Tibial nerve (tissue), 4 donors: ENCODE results near the gene SLC6A9. TPM values are rescaled to one million over a fixed set of nuclear protein-coding genes. Genes with fewer than 3 reads are reported as not detected.

ENCODE experiments used
- DNase-seq, 2 donors: peaks; one replicate each; pipeline ENCODE4 v3.0.0-alpha.2; 2019; ENCODE audit warnings: low spot score in 2 of 2
- H3K27ac ChIP-seq, 4 donors: fragments of 200-600 bp; sonication (generic) in 3 of 4; one replicate each; pipeline ENCODE4 v1.5.1; 2017 to 2019; ENCODE audit warnings: mild to moderate bottlenecking in 1 of 4
- H3K27me3 ChIP-seq, 2 donors: fragments of 200-600 bp; sonication (generic) in 1 of 2; one replicate each; pipeline versions ENCODE4 v1.5.1 to v1.6.0; 2017 to 2019
- H3K36me3 ChIP-seq, 3 donors: fragments of 200-600 bp; sonication (generic); one replicate each; pipeline ENCODE4 v1.5.1; 2018 to 2019
- H3K4me1 ChIP-seq, 4 donors: fragments of 200-600 bp; sonication (generic) in 3 of 4; one replicate each; pipeline ENCODE4 v1.5.1; 2017 to 2019
- H3K4me3 ChIP-seq, 4 donors: fragments of 200-600 bp; sonication (generic) in 3 of 4; one replicate each; pipeline ENCODE4 v1.5.1; 2017 to 2019; ENCODE audit warnings: mild to moderate bottlenecking in 1 of 4, moderate library complexity in 1 of 4
- H3K9me3 ChIP-seq, 4 donors: fragments of 200-600 bp; sonication (generic) in 3 of 4; one replicate each; pipeline ENCODE4 v1.5.1; 2017 to 2019
- CTCF ChIP-seq, 5 experiments: fragments of 200-600 bp in 3 of 5; fragments of 450-650 bp in 2 of 5; sonication (generic) in 3 of 5; IDR thresholded peaks; one replicate each; pipeline ENCODE4 v1.5.1; 2016 to 2019; ENCODE audit warnings: antibody characterized with exemption in 5 of 5, mild to moderate bottlenecking in 3 of 5, moderate library complexity in 2 of 5
- EP300 ChIP-seq, 2 donors: sonication (generic); formaldehyde crosslinking; IDR thresholded peaks; one replicate each; pipeline ENCODE4 v1.6.1; 2017; ENCODE audit warnings: antibody characterized with exemption in 2 of 2, mild to moderate bottlenecking in 1 of 2
- POLR2A ChIP-seq, 2 donors: fragments of 450-650 bp; IDR thresholded peaks; one replicate each; pipeline ENCODE4 v1.6.1; 2017; ENCODE audit warnings: antibody characterized with exemption in 2 of 2, mild to moderate bottlenecking in 2 of 2, moderate library complexity in 2 of 2
- WGBS, 2 donors: methylation state at CpG; one replicate each; pipeline ENCODE4 v1.1.5; 2018; 5-methylcytosine and 5-hydroxymethylcytosine counted together
- total RNA-seq, 4 donors: library from RNA; depleted of rRNA; stranded (reverse); fragments of >200 nt; gene quantifications; one replicate each; pipeline ENCODE4 v1.1.0, GENCODE V29; 2016

The SLC6A9 gene
- total RNA-seq, 4 donors from 2014 or later = 0.42 to 1.8 (median 0.83) TPM

GRCh38 chr1:44024903-44025525 lies 6.2 kb downstream of the SLC6A9 start:
- 78% methylated on average over 13 of the region's 13 CpGs for WGBS, 2 donors
- H3K27ac ChIP-seq = no peak overlapping the region
- peaks cover 0 to 12% (median 8%) of the 10 kb centered on the region in 4 donors for H3K4me1 ChIP-seq
- DNase-seq = no peak
- no peak for TF ChIP-seq CTCF (IDR thresholded peaks at IDR 0.05)
- no peak for TF ChIP-seq POLR2A (IDR thresholded peaks at IDR 0.05)
- no peak for TF ChIP-seq EP300 (IDR thresholded peaks at IDR 0.05)
- H3K9me3 ChIP-seq = no peaks in the 10 kb centered on the region
- peaks cover 0 to 18% (median 0%) of the 10 kb centered on the region in 3 donors for H3K36me3 ChIP-seq
- no peaks in the 10 kb centered on the region for H3K27me3 ChIP-seq
- H3K4me3 ChIP-seq = no peak overlapping the region

DNA sequence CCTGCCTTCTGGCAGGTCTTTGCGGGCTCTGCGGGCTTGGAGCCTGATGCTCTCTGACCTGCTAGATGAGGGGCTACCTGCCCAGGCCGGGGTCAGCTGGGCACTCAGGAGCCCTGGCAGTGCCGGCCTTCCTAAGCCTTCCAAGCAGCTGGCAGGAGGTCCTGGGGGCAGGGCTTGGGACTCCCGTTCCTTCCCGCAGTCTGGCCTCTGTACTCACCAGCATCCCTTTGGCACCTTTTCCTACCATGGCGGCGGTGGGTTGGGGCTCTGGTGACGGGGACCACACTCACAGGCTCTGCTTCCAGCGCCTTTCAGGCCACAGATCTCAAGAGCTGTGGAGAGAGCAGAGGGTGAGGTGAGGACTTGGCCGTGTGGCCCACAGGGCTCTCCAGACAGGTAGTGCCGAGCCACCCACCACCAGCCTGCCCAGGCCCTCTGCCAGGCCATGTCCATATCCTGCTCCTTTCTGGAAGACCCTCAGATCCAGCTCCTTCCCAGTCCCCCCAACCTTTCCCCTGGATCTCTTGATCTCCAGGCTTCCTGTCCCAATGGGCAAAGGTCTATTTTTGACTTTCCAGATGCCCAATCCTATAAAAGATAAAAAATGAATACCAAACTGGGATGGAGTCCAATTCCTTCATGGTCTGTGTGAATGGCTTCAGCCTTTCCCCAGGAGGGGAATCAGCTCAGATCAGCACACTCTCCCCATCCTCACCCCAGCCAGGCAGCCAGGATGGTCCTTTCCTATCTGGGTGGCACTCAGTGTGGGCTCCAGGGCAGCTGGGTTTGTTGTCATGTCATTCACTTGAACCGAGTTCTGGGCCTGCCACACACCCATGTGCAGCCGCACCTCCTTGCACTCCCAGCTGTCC lies 7.0 kb downstream of the SLC6A9 start:
- WGBS, 2 donors = 84 to 86% methylated on average over 11 to 13 of the region's 14 CpGs
- TF ChIP-seq EP300 (IDR thresholded peaks at IDR 0.05) (no peak), POLR2A (IDR thresholded peaks at IDR 0.05) (no peak), CTCF (IDR thresholded peaks at IDR 0.05) (no peak)
- Histone ChIP-seq H3K4me3 (no peak overlapping the region), H3K27me3 (no peaks in the 10 kb centered on the region), H3K4me1 (peaks cover 0 to 12% (median 5%) of the 10 kb centered on the region in 4 donors), H3K36me3 (peaks cover 0 to 18% (median 0%) of the 10 kb centered on the region in 3 donors), H3K27ac (no peak overlapping the region), H3K9me3 (no peaks in the 10 kb centered on the region)
- no peak for DNase-seq

DNA sequence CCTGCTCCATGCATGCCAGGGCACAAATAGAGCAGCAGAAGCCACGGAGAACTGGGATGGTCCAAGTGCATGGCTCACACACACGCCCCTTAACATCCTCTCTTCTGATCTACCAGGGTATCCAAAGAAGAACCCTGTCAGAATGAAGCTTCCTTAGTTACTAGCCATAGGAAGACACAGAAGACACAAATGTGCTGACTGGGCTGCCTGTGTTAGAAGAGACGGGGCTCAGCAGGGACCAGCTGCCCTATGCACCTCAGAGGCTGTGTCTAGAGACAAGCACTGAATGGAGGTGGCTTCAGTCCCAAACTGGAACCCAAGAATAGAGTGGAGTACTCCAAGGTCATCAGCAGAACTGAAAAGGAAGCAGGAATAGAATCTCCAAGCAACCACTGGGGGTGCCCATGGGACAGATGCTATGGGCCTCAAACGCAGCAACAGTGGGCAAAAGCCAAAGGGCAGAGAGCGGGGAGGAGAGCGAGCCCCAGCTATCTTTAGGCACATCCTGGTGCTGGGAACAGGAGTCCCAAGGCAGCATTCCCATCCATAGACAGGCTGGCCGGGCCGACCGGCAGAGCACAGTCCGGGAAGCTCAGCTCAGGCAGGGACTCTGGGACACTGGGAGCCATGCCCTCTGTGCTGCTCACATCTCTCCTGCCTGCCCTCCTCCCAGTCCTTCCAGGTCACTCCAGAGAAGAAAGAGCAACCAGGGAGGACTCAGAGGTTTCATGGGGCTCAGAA lies 9.5 kb downstream of the SLC6A9 start:
- no peaks in the 10 kb centered on the region for H3K9me3 ChIP-seq
- H3K4me1 ChIP-seq = peaks cover 0 to 4% (median 0%) of the 10 kb centered on the region in 4 donors
- no peak overlapping the region for H3K27ac ChIP-seq
- no peaks in the 10 kb centered on the region for H3K27me3 ChIP-seq
- WGBS, 2 donors = 74 to 82% methylated on average over 7 to 10 of the region's 10 CpGs
- H3K36me3 ChIP-seq = peaks cover 0 to 18% (median 0%) of the 10 kb centered on the region in 3 donors
- no peak for DNase-seq
- no peak for TF ChIP-seq CTCF (IDR thresholded peaks at IDR 0.05)
- no peak overlapping the region for H3K4me3 ChIP-seq

DNA sequence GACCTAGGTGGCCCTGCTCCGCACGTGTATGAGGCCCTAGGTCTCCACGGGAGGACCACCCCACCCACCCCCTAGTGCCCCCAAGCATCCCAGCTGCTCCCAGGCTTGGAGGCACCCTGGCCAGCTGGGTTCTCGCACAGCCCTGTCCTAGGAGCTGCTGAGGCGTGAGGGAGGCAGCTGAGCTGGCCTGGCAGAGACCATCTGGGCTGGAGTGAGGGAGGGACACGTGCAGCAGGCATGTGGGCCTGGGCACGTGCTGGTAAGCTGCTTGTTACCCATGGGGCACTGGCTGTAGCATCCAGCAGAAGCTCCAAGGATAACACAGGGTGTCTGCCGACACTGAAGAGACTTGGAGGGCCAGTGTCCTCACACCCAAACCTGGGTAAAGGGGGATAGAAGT lies 10.1 kb downstream of the SLC6A9 start:
- H3K27me3 ChIP-seq = no peaks in the 10 kb centered on the region
- H3K36me3 ChIP-seq = peaks cover 0 to 18% (median 0%) of the 10 kb centered on the region in 3 donors
- no peak overlapping the region for H3K4me3 ChIP-seq
- peaks cover 0 to 10% (median 1%) of the 10 kb centered on the region in 4 donors for H3K4me1 ChIP-seq
- H3K27ac ChIP-seq = no peak overlapping the region
- H3K9me3 ChIP-seq = no peaks in the 10 kb centered on the region
- 70 to 74% methylated on average over 5 to 6 of the region's 8 CpGs for WGBS, 2 donors
- TF ChIP-seq CTCF (IDR thresholded peaks at IDR 0.05) (no peak), EP300 (IDR thresholded peaks at IDR 0.05) (no peak)
- DNase-seq = no peak
